HepG2 (cell line): Measurements from ENCODE around the gene PBX1. TPM values are rescaled to one million over a fixed set of nuclear protein-coding genes. Genes with fewer than 3 reads are reported as not detected.

ENCODE experiments used
- ATAC-seq: fragments of 200-7000 bp; cut with Tn5 transposase; 3 replicates; pipeline ENCODE4 v1.9.1; 2020; ENCODE audit warnings: mild to moderate bottlenecking, moderate library complexity
- BruUV-seq: library from RNA; stranded (reverse); fragments of 400-500 nt; replicated peaks from 2 replicates; lab custom pipeline; 2021; lab: Mats Ljungman, UMichigan
- CTCF ChIA-PET: fragments of 300-600 bp; formaldehyde crosslinking; extraction: SDS; loops from one replicate; lab custom pipeline; 2021; ENCODE audit warnings: low total read pairs, inconsistent platforms, low intra/inter-chr PET ratio; lab: Yijun Ruan, JAX
- POLR2A ChIA-PET: fragments of 350-600 bp; sonication (Branson Sonifier 250); formaldehyde crosslinking; loops from one replicate; lab custom pipeline; 2020; ENCODE audit warnings: antibody characterized with exemption, inconsistent platforms; lab: Yijun Ruan, JAX
- DNase-seq: peaks from one replicate; pipeline ENCODE4 v3.0.0-alpha.2; 2015; ENCODE audit warnings: low spot score
- FAIRE-seq: peaks from 3 replicates; lab custom pipeline; 2011; peaks lifted over from hg19 to GRCh38; lab: Jason Lieb, UNC
- H2AFZ ChIP-seq: one replicate; pipeline ENCODE4 v1.6.1; 2011; ENCODE audit warnings: low read length, inconsistent platforms
- H3K27ac ChIP-seq: fragments of 300-600 bp; 3 replicates; pipeline ENCODE4 v1.8.0; 2011; ENCODE audit warnings: mixed run types, mild to moderate bottlenecking, mixed read lengths, low read length, inconsistent platforms; ENCODE audit not compliant: insufficient read depth; ENCODE audit errors: extremely low read length
- H3K27me3 ChIP-seq, 2 experiments: fragments of 200-600 bp in 1 of 2; 2 replicates in 1 of 2; 3 replicates in 1 of 2; pipeline versions ENCODE4 v1.6.0 to v1.8.0; 2011; ENCODE audit warnings: low read length in 2 of 2, mild to moderate bottlenecking in 2 of 2, moderate library complexity in 2 of 2, inconsistent platforms in 1 of 2; ENCODE audit not compliant: insufficient read depth in 2 of 2, control insufficient read depth in 1 of 2
- H3K36me3 ChIP-seq, 2 experiments: fragments of 200-600 bp in 1 of 2; replicated peaks in 1 of 2; 2 replicates in 1 of 2; 3 replicates in 1 of 2; pipeline versions ENCODE4 v1.5.1 to v1.8.0; 2011; ENCODE audit warnings: low read length in 2 of 2, inconsistent platforms in 1 of 2; ENCODE audit not compliant: insufficient read depth in 2 of 2, control insufficient read depth in 1 of 2
- H3K4me1 ChIP-seq: 2 replicates; pipeline ENCODE4 v1.5.1; 2012; ENCODE audit warnings: low read length, inconsistent platforms; ENCODE audit not compliant: insufficient read depth
- H3K4me2 ChIP-seq: 2 replicates; pipeline ENCODE4 v1.6.0; 2011; ENCODE audit warnings: low read depth, low read length, inconsistent platforms
- H3K4me3 ChIP-seq, 3 experiments: fragments of 200-600 bp in 1 of 3; sonication (generic), shearing (Covaris generic) in 1 of 3; replicated peaks in 1 of 3; 2 replicates each; pipeline ENCODE4 v1.5.1; 2011 to 2016; ENCODE audit warnings: low read length in 3 of 3, inconsistent platforms in 2 of 3, low read depth in 2 of 3, mild to moderate bottlenecking in 2 of 3, control low read depth in 1 of 3, mixed read lengths in 1 of 3; ENCODE audit not compliant: insufficient read depth in 1 of 3
- H3K79me2 ChIP-seq: one replicate; pipeline ENCODE4 v1.6.1; 2011; ENCODE audit warnings: low read length, inconsistent platforms; ENCODE audit not compliant: insufficient read depth
- H3K9ac ChIP-seq: 2 replicates; pipeline ENCODE4 v1.6.0; 2011; ENCODE audit warnings: mild to moderate bottlenecking, low read depth, low read length, inconsistent platforms; ENCODE audit not compliant: insufficient read depth
- H3K9me3 ChIP-seq: 2 replicates; pipeline ENCODE4 v1.5.1; 2012; ENCODE audit warnings: mild to moderate bottlenecking, low read length
- H4K20me1 ChIP-seq: 2 replicates; pipeline ENCODE4 v1.6.0; 2011; ENCODE audit warnings: inconsistent platforms, mild to moderate bottlenecking, low read length, moderate library complexity; ENCODE audit not compliant: insufficient read depth
- WIZ ChIP-seq: sonication (generic); formaldehyde crosslinking; IDR thresholded peaks from 2 replicates; pipeline ENCODE4 v1.5.1; 2020; ENCODE audit warnings: mild to moderate bottlenecking, missing genetic modification reagents
- WGBS: methylation state at CpG from one replicate; pipeline ENCODE4 v1.1.6; 2017; ENCODE audit warnings: low lambda C conversion rate; 5-methylcytosine and 5-hydroxymethylcytosine counted together
- in situ Hi-C: cut with HindIII; loops from 2 replicates; pipeline ENCODE4 v1.10.0; 2017; ENCODE audit warnings: low pct_unique_long_range_greater_than_20kb; ENCODE audit not compliant: extremely low pct_ligation_motif_present
- intact Hi-C: fragments of 100-400 bp; cut with micrococcal nuclease; formaldehyde crosslinking; loops from one replicate; pipeline ENCODE4 v1.10.0; 2022; ENCODE audit not compliant: unreplicated experiment
- polyA plus RNA-seq, 8 experiments: library from polyadenylated mRNA; depleted of rRNA in 3 of 8; stranded (reverse) in 7 of 8; unstranded in 1 of 8; fragments of >200 nt; fragmentation: Illumina TruSeq in 4 of 8; extraction: Trizol in 4 of 8; gene quantifications; 2 replicates each; pipeline versions ENCODE4 v1.2.1 to v1.2.3, GENCODE V29; 2011 to 2016; ENCODE audit warnings: low read depth in 4 of 8, missing spikeins in 1 of 8, mixed read lengths in 1 of 8; ENCODE audit not compliant: insufficient read depth in 1 of 8
- total RNA-seq, 5 experiments: library from RNA; depleted of rRNA; stranded (reverse); fragments of >200 nt; fragmentation: Illumina TruSeq; extraction: Trizol; gene quantifications; 2 replicates each; pipeline ENCODE4 v1.2.3, GENCODE V29; 2016; ENCODE audit warnings: low read depth in 1 of 5
- TF ChIP-seq, protein P1 (sequence below), 2 experiments: sonication (generic) in 1 of 2; formaldehyde crosslinking in 1 of 2; IDR thresholded peaks; 2 replicates each; pipeline versions ENCODE4 v1.4.0 to v1.6.1; 2016 to 2020; ENCODE audit warnings: borderline replicate concordance in 1 of 2, low read depth in 1 of 2, mild to moderate bottlenecking in 1 of 2, missing genetic modification reagents in 1 of 2
- TF ChIP-seq, protein P2 (sequence below): sonication (generic); formaldehyde crosslinking; IDR thresholded peaks from 2 replicates; pipeline ENCODE4 v1.5.0; 2020; ENCODE audit warnings: mild to moderate bottlenecking, missing genetic modification reagents
- TF ChIP-seq, protein P3 (sequence below): sonication (generic); formaldehyde crosslinking; IDR thresholded peaks from 2 replicates; pipeline ENCODE4 v1.4.0; 2020; ENCODE audit warnings: missing genetic modification reagents, borderline replicate concordance

The PBX1 gene
- total and polyA plus RNA-seq, 2 of the 13 experiments (the other 11 are each of a cell fraction or from before 2014, with no cell fraction given), result 0.24 TPM; not detected in 1

DNA sequence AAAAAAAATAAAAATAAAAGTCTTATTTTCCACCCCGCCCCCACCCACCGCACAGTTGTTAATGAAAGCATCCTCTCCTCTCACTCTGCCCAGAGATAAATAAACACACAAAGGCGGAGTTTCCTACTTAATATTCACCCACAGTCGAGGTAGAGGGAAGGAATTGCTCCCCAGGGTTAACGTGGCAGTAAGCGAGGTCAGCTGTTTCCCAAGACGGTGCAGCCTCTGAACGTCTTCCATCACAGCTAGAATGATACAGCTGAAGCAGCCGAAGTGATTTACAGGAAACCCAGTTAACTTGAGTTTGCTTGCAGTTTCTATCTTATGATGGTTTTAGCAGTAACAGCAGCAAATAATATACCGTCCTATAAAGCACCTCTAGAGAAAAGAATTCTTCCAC, 283.9 kb downstream of the PBX1 start:
- Histone ChIP-seq H2AFZ (no peak overlapping the region), H3K4me3 (no peak overlapping the region), H3K4me1 (no peaks in the 10 kb centered on the region), H3K27ac (no peak overlapping the region), H3K4me2 (no peak overlapping the region), H3K9me3 (no peaks in the 10 kb centered on the region), H3K79me2 (no peaks in the 10 kb centered on the region), H4K20me1 (no peaks in the 10 kb centered on the region), H3K9ac (no peak overlapping the region), H3K36me3 (no peaks in the 10 kb centered on the region), H3K27me3 (no peaks in the 10 kb centered on the region)
- in situ Hi-C loops (no loop called here), intact Hi-C loops (no loop called here)
- ChIA-PET POLR2A (no interaction called here), CTCF (no interaction called here)
- no peak for FAIRE-seq
- no peak for DNase-seq
- WGBS, result 28% methylated on average over 10 of the region's 10 CpGs
- no TSS peak for BruUV-seq
- TF ChIP-seq, protein P1, sequence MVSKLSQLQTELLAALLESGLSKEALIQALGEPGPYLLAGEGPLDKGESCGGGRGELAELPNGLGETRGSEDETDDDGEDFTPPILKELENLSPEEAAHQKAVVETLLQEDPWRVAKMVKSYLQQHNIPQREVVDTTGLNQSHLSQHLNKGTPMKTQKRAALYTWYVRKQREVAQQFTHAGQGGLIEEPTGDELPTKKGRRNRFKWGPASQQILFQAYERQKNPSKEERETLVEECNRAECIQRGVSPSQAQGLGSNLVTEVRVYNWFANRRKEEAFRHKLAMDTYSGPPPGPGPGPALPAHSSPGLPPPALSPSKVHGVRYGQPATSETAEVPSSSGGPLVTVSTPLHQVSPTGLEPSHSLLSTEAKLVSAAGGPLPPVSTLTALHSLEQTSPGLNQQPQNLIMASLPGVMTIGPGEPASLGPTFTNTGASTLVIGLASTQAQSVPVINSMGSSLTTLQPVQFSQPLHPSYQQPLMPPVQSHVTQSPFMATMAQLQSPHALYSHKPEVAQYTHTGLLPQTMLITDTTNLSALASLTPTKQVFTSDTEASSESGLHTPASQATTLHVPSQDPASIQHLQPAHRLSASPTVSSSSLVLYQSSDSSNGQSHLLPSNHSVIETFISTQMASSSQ (IDR thresholded peaks at IDR 0.05; ENCODE audit: low read depth), result no peak
- TF ChIP-seq, protein P1 (CRISPR knock-in tag; IDR thresholded peaks at IDR 0.05; ENCODE audit: borderline replicate concordance), result no peak
- TF ChIP-seq, protein P2, sequence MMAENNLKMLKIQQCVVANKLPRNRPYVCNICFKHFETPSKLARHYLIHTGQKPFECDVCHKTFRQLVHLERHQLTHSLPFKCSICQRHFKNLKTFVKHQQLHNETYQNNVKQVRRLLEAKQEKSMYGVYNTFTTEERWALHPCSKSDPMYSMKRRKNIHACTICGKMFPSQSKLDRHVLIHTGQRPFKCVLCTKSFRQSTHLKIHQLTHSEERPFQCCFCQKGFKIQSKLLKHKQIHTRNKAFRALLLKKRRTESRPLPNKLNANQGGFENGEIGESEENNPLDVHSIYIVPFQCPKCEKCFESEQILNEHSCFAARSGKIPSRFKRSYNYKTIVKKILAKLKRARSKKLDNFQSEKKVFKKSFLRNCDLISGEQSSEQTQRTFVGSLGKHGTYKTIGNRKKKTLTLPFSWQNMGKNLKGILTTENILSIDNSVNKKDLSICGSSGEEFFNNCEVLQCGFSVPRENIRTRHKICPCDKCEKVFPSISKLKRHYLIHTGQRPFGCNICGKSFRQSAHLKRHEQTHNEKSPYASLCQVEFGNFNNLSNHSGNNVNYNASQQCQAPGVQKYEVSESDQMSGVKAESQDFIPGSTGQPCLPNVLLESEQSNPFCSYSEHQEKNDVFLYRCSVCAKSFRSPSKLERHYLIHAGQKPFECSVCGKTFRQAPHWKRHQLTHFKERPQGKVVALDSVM (CRISPR knock-in tag), result no peak
- TF ChIP-seq, protein P3, sequence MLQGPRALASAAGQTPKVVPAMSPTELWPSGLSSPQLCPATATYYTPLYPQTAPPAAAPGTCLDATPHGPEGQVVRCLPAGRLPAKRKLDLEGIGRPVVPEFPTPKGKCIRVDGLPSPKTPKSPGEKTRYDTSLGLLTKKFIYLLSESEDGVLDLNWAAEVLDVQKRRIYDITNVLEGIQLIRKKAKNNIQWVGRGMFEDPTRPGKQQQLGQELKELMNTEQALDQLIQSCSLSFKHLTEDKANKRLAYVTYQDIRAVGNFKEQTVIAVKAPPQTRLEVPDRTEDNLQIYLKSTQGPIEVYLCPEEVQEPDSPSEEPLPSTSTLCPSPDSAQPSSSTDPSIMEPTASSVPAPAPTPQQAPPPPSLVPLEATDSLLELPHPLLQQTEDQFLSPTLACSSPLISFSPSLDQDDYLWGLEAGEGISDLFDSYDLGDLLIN (CRISPR knock-in tag), result no peak
- TF ChIP-seq WIZ, result no peak
- no peak for ATAC-seq
